Skeletal muscle tissue (tissue), 4 donors: ENCODE measurements around the gene NTF3. TPM values are rescaled to one million over a fixed set of nuclear protein-coding genes. Genes with fewer than 3 reads are reported as not detected.

Experiments
- H3K27ac ChIP-seq: one replicate; pipeline ENCODE4 v1.7.0; 2013; ENCODE audit warnings: mild to moderate bottlenecking, low read depth, low read length, inconsistent platforms
- H3K27me3 ChIP-seq, 3 donors: one replicate each; pipeline ENCODE4 v1.7.0; 2013; ENCODE audit warnings: low read length in 3 of 3; ENCODE audit not compliant: control insufficient read depth in 3 of 3, insufficient read depth in 3 of 3
- H3K36me3 ChIP-seq, 3 donors: one replicate each; pipeline ENCODE4 v1.7.0; 2013; ENCODE audit warnings: low read length in 3 of 3; ENCODE audit not compliant: control insufficient read depth in 3 of 3, insufficient read depth in 3 of 3
- H3K4me1 ChIP-seq, 3 donors: one replicate each; pipeline ENCODE4 v1.7.0; 2013; ENCODE audit warnings: low read length in 3 of 3, mild to moderate bottlenecking in 3 of 3; ENCODE audit not compliant: control insufficient read depth in 3 of 3, insufficient read depth in 3 of 3
- H3K4me3 ChIP-seq, 3 donors: one replicate each; pipeline ENCODE4 v1.7.0; 2013; ENCODE audit warnings: low read length in 3 of 3
- H3K9ac ChIP-seq, 3 donors: one replicate each; pipeline ENCODE4 v1.7.0; 2013; ENCODE audit warnings: low read length in 3 of 3, mild to moderate bottlenecking in 3 of 3, moderate library complexity in 2 of 3, low read depth in 1 of 3
- H3K9me3 ChIP-seq, 3 donors: one replicate each; pipeline ENCODE4 v1.7.0; 2013; ENCODE audit warnings: low read length in 3 of 3; ENCODE audit not compliant: control insufficient read depth in 3 of 3
- total RNA-seq: library from RNA; depleted of rRNA; stranded (reverse); fragments of >200 nt; gene quantifications from one replicate; pipeline ENCODE4 v1.2.3, GENCODE V29; 2014
- donor health status: Osteomylitis.

The NTF3 gene
- total RNA-seq, 1 donor from 2014 or later = 2.6 TPM

DNA sequence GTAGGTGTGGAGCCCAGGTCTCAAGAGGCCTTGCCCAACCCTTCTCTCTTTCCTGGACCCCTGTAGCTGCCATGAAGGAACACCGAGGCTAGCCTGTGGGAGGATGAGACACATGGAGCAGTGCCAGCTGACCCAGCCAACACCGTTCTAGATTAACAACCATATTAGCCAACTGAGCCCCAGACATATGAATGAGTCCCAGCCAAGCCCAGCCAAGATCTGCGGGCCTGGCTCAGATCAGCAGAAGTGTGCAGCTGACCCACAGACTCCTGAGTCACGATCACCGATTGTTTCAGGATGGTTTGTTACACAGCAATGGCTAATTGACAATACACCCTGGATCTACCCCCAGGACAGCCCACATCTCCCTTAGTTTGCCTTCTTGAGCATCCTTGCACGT, 82.1 kb downstream of the NTF3 start:
- peaks cover 0 to 10% (median 9%) of the 10 kb centered on the region in 3 donors for H3K4me1 ChIP-seq
- H3K4me3 ChIP-seq = no peak overlapping the region
- no peaks in the 10 kb centered on the region for H3K9me3 ChIP-seq
- no peak overlapping the region for H3K9ac ChIP-seq
- H3K36me3 ChIP-seq = no peaks in the 10 kb centered on the region
- no peak overlapping the region for H3K27ac ChIP-seq
- peaks cover 8 to 19% (median 15%) of the 10 kb centered on the region in 3 donors for H3K27me3 ChIP-seq

DNA sequence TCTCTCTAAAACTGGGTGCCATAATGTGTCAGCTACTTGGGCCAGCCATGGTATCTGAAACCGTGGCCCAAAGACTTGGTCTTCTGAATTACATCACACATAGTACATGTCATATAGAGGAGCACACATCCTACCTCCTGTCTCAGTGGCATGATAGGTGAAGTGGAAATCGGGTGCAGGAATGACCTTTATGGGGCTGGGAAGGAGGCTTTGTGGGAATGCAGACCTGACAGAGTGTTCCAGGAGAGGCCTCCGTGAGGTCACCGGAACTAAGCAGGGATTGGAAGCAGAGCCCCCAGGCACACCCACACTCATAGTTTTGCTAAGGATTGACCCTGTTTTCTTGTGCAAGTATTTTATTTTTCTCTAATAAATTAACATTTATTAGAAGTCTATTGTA, 82.6 kb downstream of the NTF3 start:
- H3K36me3 ChIP-seq = no peaks in the 10 kb centered on the region

DNA sequence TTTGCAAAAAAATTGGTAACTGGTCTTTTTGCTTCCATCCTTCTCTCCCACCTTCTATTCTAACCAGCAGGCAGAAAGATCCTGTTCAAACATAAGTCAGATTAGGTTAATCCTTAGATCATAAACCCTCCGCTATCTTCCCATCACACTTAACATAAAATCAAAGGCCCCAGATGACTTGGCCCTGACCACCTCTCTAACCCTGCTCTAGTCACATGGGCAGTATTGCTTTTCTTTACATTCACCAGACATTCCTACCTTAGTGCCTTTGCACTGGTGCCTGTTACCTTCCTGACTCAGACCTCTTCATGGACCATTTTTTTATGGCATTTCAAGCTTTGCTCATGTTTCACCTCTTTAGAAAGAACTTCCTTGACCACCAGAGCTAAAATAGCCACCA, 83.5 kb downstream of the NTF3 start:
- no peaks in the 10 kb centered on the region for H3K36me3 ChIP-seq
- H3K9ac ChIP-seq = no peak overlapping the region
- H3K9me3 ChIP-seq = no peaks in the 10 kb centered on the region
- peaks cover 0 to 10% (median 9%) of the 10 kb centered on the region in 3 donors for H3K4me1 ChIP-seq
- H3K4me3 ChIP-seq = no peak overlapping the region
- H3K27ac ChIP-seq = no peak overlapping the region
- peaks cover 2 to 17% (median 10%) of the 10 kb centered on the region in 3 donors for H3K27me3 ChIP-seq

More for the DNA sequence above, 82.6 kb downstream of the NTF3 start:
- Histone ChIP-seq H3K27me3 (peaks cover 8 to 19% (median 15%) of the 10 kb centered on the region in 3 donors), H3K9me3 (no peaks in the 10 kb centered on the region), H3K9ac (no peak overlapping the region), H3K4me3 (no peak overlapping the region), H3K4me1 (peaks cover 0 to 10% (median 9%) of the 10 kb centered on the region in 3 donors), H3K27ac (no peak overlapping the region)

DNA sequence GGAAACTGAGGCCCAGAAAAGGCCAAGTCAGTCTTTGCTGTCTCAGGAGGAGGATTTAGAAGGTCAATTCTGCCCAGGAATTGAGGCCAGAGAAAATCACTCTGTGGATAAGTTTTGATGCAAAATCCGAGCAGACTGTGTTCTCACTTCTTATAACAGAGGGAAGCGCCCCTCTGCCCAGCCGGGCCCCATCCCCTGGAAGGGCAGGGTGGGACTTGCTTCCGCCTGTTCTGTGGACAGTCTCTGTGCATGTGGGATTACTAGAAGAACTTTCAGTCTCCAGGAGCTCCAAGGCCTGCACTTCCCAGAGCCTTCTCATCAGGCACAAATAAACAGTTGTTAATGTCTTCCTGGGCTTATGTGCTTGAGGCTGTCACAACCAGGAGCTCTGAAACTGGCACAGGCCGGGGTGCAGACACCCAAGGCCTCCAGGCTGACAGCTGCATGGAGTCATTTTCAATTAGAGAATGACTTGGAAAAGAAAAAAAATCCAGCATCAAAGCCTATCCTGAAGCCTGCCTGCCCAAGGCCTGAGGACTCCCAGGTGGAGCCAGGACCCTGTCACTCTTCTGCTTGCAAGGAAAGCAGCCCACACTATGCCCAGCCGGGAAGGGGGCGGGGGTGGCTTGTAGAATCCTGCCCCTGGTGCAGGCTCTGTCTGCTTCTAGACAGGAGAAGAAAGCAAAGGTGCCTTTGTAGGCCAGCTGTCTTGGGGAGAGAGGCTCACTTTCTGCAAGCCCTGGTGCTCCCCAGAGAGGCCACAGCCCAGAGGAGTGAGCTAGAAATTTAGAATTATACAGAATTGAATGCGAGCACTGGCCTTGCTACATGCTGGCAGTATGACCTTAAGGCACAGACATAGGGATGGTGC, 84.7 kb downstream of the NTF3 start:
- Histone ChIP-seq H3K9ac (no peak overlapping the region), H3K9me3 (no peaks in the 10 kb centered on the region), H3K4me1 (peaks cover 0 to 6% (median 6%) of the 10 kb centered on the region in 3 donors), H3K27ac (no peak overlapping the region), H3K36me3 (no peaks in the 10 kb centered on the region), H3K4me3 (no peak overlapping the region), H3K27me3 (peaks cover 0 to 10% (median 10%) of the 10 kb centered on the region in 3 donors)

DNA sequence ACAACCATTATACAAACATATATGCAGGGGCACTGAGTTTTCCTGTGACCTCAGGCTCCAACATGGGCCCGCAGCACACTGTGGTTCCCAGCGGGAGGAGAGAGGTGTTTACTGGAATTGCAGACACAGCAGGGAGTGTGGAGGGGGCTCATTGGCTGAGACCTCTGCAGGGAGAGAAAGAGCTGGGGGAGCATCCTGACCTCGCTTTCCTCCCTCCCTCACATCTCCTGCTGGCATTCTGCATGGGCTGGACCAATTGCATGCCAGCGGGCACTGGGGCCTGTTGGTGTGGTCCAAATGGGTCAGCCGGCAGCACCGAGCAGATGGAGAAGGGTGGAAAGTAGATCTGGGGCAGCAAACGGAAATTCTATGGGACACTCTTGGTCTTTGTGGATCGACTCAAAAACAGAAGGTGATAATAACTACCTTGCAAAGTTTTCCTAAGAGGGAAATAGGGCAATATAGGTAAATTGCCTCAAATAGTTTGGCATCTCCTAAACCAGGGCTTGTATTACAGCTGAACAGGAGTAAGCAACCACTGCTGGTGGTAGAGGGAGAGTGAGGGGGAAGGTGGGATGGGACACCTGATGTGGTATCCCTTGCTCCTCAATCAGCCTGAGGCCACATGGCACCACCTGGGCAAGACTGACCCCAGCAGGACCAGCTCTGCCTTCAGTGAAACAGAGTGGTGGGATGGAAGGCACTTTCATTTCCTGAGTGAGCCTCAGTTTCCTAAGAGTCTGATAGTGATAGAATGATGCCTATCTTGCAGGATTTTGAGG, 86.9 kb downstream of the NTF3 start:
- Histone ChIP-seq H3K4me3 (no peak overlapping the region), H3K27me3 (peaks cover 0 to 5% (median 0%) of the 10 kb centered on the region in 3 donors), H3K36me3 (no peaks in the 10 kb centered on the region), H3K9me3 (no peaks in the 10 kb centered on the region), H3K4me1 (no peaks in the 10 kb centered on the region), H3K9ac (no peak overlapping the region), H3K27ac (no peak overlapping the region)

DNA sequence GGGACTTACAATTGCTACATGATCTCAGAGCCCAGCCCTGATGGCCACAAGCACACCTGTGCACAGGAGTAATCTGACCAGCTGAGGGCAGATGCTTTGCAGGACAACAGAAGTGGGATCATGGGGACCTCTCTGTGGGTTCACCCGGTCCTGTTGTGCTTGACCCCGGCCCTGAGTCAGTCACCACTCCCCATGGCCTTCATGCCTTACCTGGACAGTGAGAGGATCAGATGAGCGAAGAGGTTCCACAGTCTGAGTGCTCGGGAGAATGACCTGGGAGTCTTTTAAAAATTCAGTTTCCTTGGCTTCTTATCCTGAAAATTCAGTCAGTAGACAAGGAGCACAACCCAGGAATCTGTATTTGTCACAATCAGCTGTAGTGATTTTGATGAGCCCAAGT, 88.1 kb downstream of the NTF3 start:
- Histone ChIP-seq H3K27ac (no peak overlapping the region), H3K4me1 (no peaks in the 10 kb centered on the region), H3K9me3 (no peaks in the 10 kb centered on the region), H3K36me3 (no peaks in the 10 kb centered on the region), H3K27me3 (peaks cover 0 to 5% (median 0%) of the 10 kb centered on the region in 3 donors), H3K4me3 (no peak overlapping the region), H3K9ac (no peak overlapping the region)

DNA sequence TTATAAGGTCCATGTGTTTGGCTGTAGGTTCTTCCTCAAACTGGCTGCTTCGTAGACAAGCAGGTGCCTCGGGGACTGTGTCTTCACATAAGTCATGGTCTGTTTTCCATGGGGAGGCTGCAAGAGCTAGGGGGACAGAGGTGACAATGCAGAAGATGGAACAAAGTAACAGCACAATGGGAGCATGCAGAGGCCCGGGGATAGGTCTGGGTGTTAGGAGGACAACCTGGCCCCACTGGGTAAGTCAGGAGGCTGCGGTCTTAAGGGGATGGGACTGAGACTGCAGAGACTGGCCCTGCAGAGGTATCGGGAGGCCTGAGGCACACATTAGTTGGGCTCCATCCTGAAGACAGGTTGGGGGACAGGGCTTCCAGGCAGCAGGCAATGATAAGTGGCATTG, 88.9 kb downstream of the NTF3 start:
- Histone ChIP-seq H3K4me1 (no peaks in the 10 kb centered on the region), H3K9me3 (no peaks in the 10 kb centered on the region), H3K27ac (no peak overlapping the region), H3K4me3 (no peak overlapping the region), H3K27me3 (peaks cover 0 to 5% (median 0%) of the 10 kb centered on the region in 3 donors), H3K36me3 (no peaks in the 10 kb centered on the region), H3K9ac (no peak overlapping the region)

DNA sequence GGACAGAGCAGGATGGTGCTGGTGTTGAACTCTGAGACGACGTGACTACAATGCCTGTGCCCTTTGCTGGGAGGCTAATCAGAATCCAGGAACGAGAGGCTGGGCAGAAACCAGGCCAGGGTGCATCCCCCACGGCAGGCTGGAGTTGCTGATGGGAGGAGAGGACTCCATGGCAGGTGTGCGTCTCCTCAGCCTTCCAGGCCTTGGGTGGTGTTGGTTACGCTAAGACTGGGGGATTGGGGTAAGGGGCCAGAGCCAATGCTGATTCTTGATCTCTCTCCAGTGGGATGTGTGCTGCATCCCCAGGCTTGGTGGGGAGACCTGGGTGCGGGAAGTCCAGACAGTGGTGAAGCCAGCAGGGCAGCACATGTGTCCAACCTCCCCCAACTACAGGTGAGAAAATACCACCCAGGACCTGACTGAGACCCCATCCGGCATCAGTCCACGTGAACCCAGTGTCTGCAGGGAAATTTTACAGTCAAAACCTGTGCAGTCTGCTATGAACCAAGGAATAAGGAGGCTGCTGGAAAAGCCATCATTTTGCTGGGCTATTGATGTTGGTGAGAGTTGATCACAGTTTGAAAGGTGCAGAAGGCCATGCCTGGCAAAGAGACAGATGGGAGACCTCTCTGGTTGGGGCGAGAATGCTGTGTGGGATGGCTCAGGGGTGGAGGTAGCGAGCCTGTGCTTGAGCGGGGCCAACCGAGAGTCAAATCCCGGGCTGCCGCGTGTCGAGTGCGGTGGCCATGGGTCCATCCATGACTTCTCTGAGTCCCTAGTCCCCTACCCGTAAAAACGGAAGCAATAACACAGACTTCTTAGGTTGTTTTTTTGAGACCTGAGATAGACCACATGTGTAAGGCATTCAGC, 89.8 kb downstream of the NTF3 start:
- no peaks in the 10 kb centered on the region for H3K4me1 ChIP-seq
- H3K9ac ChIP-seq = no peak overlapping the region
- peaks cover 0 to 5% (median 0%) of the 10 kb centered on the region in 3 donors for H3K27me3 ChIP-seq
- no peak overlapping the region for H3K27ac ChIP-seq
- H3K36me3 ChIP-seq = no peaks in the 10 kb centered on the region
- H3K4me3 ChIP-seq = no peak overlapping the region
- no peaks in the 10 kb centered on the region for H3K9me3 ChIP-seq

DNA sequence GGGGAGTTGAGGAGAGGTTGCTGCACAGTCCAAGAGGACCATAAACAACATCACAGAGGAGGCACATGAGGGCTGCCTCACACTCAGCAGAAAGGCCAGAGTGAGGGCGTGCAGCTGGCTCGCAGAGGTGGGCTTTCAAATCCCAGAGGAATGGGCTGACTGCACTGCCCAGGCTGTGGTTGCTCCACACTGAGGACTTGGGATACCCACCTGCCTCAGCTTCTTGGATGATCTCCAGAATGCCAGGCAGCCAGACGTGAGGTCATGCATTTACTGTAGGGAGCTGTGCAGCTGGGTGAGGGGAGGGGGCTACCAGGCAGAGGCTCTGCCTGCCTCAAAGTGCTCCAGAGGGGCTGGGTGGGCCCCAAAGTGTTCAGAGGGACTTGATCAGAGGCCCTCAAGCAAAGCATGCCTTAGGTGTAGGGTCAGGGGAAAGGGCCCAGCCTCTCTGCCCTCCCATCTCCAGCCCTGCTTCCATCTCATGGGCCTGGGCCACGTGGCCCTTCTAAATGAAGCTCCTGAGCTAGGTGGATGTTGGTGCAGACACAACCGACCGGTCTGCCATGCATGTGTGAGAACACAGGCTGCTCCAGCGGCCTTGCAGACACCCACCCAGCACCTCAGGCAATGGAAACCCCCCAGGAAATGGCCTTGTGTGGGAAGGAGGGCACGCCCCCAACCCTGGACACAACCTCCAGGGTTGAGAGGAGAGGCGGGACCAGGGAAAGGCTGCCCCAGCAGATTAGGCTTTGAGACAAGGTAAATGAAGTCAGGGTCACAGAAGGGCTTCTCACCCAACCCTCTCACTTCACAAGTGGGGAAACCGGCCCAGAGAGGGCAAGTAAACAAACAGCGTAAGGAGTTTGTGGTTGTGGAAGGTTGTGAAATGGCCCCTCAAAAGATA, 90.8 kb downstream of the NTF3 start:
- H3K27me3 ChIP-seq = peaks cover 0 to 5% (median 0%) of the 10 kb centered on the region in 3 donors
- H3K4me3 ChIP-seq = no peak overlapping the region
- no peak overlapping the region for H3K27ac ChIP-seq
- no peaks in the 10 kb centered on the region for H3K36me3 ChIP-seq
- no peaks in the 10 kb centered on the region for H3K4me1 ChIP-seq
- H3K9me3 ChIP-seq = no peaks in the 10 kb centered on the region
- no peak overlapping the region for H3K9ac ChIP-seq
